SK-N-SH (cell line): Measurements from ENCODE around the gene PNPLA5. TPM values are rescaled to one million over a fixed set of nuclear protein-coding genes. Genes with fewer than 3 reads are reported as not detected.

Experiments used
- CTCF ChIA-PET: fragments of 300-600, 350-600 bp; formaldehyde crosslinking; extraction: SDS; loops from one replicate; lab custom pipeline; 2021; lab: Yijun Ruan, JAX
- POLR2A ChIA-PET: fragments of 350-600 bp; sonication (Branson Sonifier 250); formaldehyde crosslinking; extraction: SDS; loops from one replicate; lab custom pipeline; 2020; ENCODE audit warnings: antibody characterized with exemption, inconsistent platforms; lab: Yijun Ruan, JAX
- DNase-seq: peaks from one replicate; pipeline ENCODE4 v3.0.0; 2012
- H2AFZ ChIP-seq: fragments of 200-600 bp; sonication (generic); 2 replicates; pipeline ENCODE4 v1.8.1; 2016; ENCODE audit warnings: antibody characterized with exemption, mild to moderate bottlenecking, low read depth
- H3F3A ChIP-seq: fragments of 200-600 bp; sonication (generic); replicated peaks from 2 replicates; pipeline ENCODE3; 2016; ENCODE audit warnings: antibody characterized with exemption, mild to moderate bottlenecking; ENCODE audit not compliant: insufficient read depth
- H3K27ac ChIP-seq, 2 experiments: fragments of 200-500 bp in 1 of 2; fragments of 200-600 bp in 1 of 2; sonication (Bioruptor generic) in 1 of 2; sonication (generic), shearing (Covaris generic) in 1 of 2; 2 replicates each; pipeline versions ENCODE4 v1.5.1 to v1.6.1; 2014 to 2016; ENCODE audit warnings: low read depth in 2 of 2, inconsistent platforms in 1 of 2, low read length in 1 of 2, mild to moderate bottlenecking in 1 of 2, mixed read lengths in 1 of 2
- H3K27me3 ChIP-seq: fragments of 200-600 bp; sonication (generic), shearing (Covaris generic); 2 replicates; pipeline ENCODE4 v1.6.1; 2016; ENCODE audit warnings: mixed run types; ENCODE audit not compliant: insufficient read depth
- H3K36me3 ChIP-seq, 2 experiments: fragments of 200-500 bp in 1 of 2; fragments of 200-600 bp in 1 of 2; sonication (Bioruptor generic) in 1 of 2; sonication (generic) in 1 of 2; replicated peaks in 1 of 2; 2 replicates each; pipeline versions ENCODE3 to v1.5.1; 2014 to 2016; ENCODE audit warnings: low read length in 1 of 2, mild to moderate bottlenecking in 1 of 2; ENCODE audit not compliant: insufficient read depth in 2 of 2, control insufficient read depth in 1 of 2
- H3K4me1 ChIP-seq, 2 experiments: fragments of 200-500 bp in 1 of 2; fragments of 200-600 bp in 1 of 2; sonication (Bioruptor generic) in 1 of 2; sonication (generic), shearing (Covaris generic) in 1 of 2; 2 replicates each; pipeline versions ENCODE4 v1.5.1 to v1.6.1; 2014 to 2016; ENCODE audit warnings: low read depth in 1 of 2, low read length in 1 of 2, mixed run types in 1 of 2; ENCODE audit not compliant: insufficient read depth in 2 of 2, control insufficient read depth in 1 of 2
- H3K4me2 ChIP-seq: fragments of 200-600 bp; sonication (generic), shearing (Covaris generic); 2 replicates; pipeline ENCODE4 v1.6.1; 2017; ENCODE audit warnings: mixed run types
- H3K4me3 ChIP-seq, 2 experiments: fragments of 200-500 bp in 1 of 2; fragments of 200-600 bp in 1 of 2; sonication (Bioruptor generic) in 1 of 2; sonication (generic), shearing (Covaris generic) in 1 of 2; 2 replicates each; pipeline versions ENCODE4 v1.5.1 to v1.8.1; 2014 to 2016; ENCODE audit warnings: low read depth in 2 of 2, inconsistent platforms in 1 of 2, low read length in 1 of 2, mild to moderate bottlenecking in 1 of 2, mixed read lengths in 1 of 2, moderate library complexity in 1 of 2
- H3K79me2 ChIP-seq: fragments of 200-600 bp; sonication (generic); 2 replicates; pipeline ENCODE4 v1.8.1; 2017; ENCODE audit warnings: mild to moderate bottlenecking; ENCODE audit not compliant: insufficient read depth
- H3K9ac ChIP-seq: fragments of 200-600 bp; sonication (generic); 2 replicates; pipeline ENCODE4 v1.6.1; 2017; ENCODE audit warnings: mixed run types
- H3K9me2 ChIP-seq: fragments of 200-600 bp; sonication (generic); 2 replicates; pipeline ENCODE4 v1.6.1; 2017; ENCODE audit warnings: mixed run types
- H3K9me3 ChIP-seq: fragments of 200-600 bp; sonication (generic); 2 replicates; pipeline ENCODE4 v1.6.1; 2017; ENCODE audit warnings: mixed run types, mild to moderate bottlenecking, moderate library complexity
- H4K20me1 ChIP-seq: fragments of 200-600 bp; sonication (generic); 2 replicates; pipeline ENCODE4 v1.6.1; 2017; ENCODE audit warnings: mild to moderate bottlenecking, mixed run types; ENCODE audit not compliant: insufficient read depth
- CHD2 ChIP-seq: fragments of 150-350 bp; IDR thresholded peaks from 2 replicates; pipeline ENCODE4 v1.6.1; 2018; ENCODE audit warnings: low read length; ENCODE audit not compliant: partially characterized antibody
- GABPA ChIP-seq: IDR thresholded peaks from 2 replicates; pipeline ENCODE4 v1.4.0; 2012; ENCODE audit warnings: low read depth, mild to moderate bottlenecking
- GATA2 ChIP-seq: sonication (generic); formaldehyde crosslinking; IDR thresholded peaks from 2 replicates; pipeline ENCODE4 v1.5.0; 2020; ENCODE audit warnings: mild to moderate bottlenecking, missing genetic modification reagents
- JUND ChIP-seq: IDR thresholded peaks from 2 replicates; pipeline ENCODE4 v1.4.0; 2012
- MAX ChIP-seq: IDR thresholded peaks from 2 replicates; pipeline ENCODE4 v1.4.0; 2012; ENCODE audit warnings: low read depth
- MEF2A ChIP-seq: IDR thresholded peaks from 2 replicates; pipeline ENCODE4 v1.4.0; 2012; ENCODE audit warnings: low read depth, borderline replicate concordance
- MXI1 ChIP-seq: IDR thresholded peaks from 2 replicates; pipeline ENCODE4 v1.6.1; 2012; ENCODE audit warnings: mild to moderate bottlenecking, low read depth, low read length, improper control_type of control experiment
- NFIC ChIP-seq: IDR thresholded peaks from 2 replicates; pipeline ENCODE4 v1.4.0; 2012; ENCODE audit warnings: borderline replicate concordance
- POLR2AphosphoS5 ChIP-seq: IDR thresholded peaks from 2 replicates; pipeline ENCODE4 v1.6.1; 2012; ENCODE audit warnings: low read depth, low read length
- RAD21 ChIP-seq: IDR thresholded peaks from 2 replicates; pipeline ENCODE4 v1.6.1; 2012; ENCODE audit warnings: mild to moderate bottlenecking, low read length
- RCOR1 ChIP-seq: fragments of 150-350 bp; IDR thresholded peaks from 2 replicates; pipeline ENCODE4 v1.6.1; 2017; ENCODE audit warnings: antibody characterized with exemption, low read length
- RXRA ChIP-seq: IDR thresholded peaks from 2 replicates; pipeline ENCODE4 v1.4.0; 2012; ENCODE audit warnings: low read depth, mild to moderate bottlenecking, borderline replicate concordance
- SIN3A ChIP-seq: IDR thresholded peaks from 2 replicates; pipeline ENCODE4 v1.6.1; 2012; ENCODE audit warnings: low read depth, mild to moderate bottlenecking, low read length, moderate library complexity, borderline replicate concordance
- SMC3 ChIP-seq: IDR thresholded peaks from 2 replicates; pipeline ENCODE4 v1.6.1; 2012; ENCODE audit warnings: low read depth, low read length, improper control_type of control experiment
- TAF1 ChIP-seq: IDR thresholded peaks from 2 replicates; pipeline ENCODE4 v1.6.1; 2012; ENCODE audit warnings: low read depth, mild to moderate bottlenecking, low read length, moderate library complexity, borderline replicate concordance
- TCF12 ChIP-seq: IDR thresholded peaks from 2 replicates; pipeline ENCODE4 v1.4.0; 2012
- TEAD4 ChIP-seq: IDR thresholded peaks from 2 replicates; pipeline ENCODE4 v1.4.0; 2012; ENCODE audit warnings: mild to moderate bottlenecking, borderline replicate concordance; ENCODE audit not compliant: insufficient read depth
- ZBTB33 ChIP-seq: IDR thresholded peaks from 2 replicates; pipeline ENCODE4 v1.4.0; 2012; ENCODE audit warnings: low read depth, borderline replicate concordance
- WGBS: methylation state at CpG from one replicate; pipeline ENCODE4 v1.1.6; 2017; ENCODE audit warnings: low lambda C conversion rate; 5-methylcytosine and 5-hydroxymethylcytosine counted together
- polyA plus RNA-seq, 3 experiments: library from polyadenylated mRNA; depleted of rRNA; stranded (reverse); fragments of >200 nt; gene quantifications; 2 replicates each; pipeline ENCODE4 v1.2.3, GENCODE V29; 2012
- TF ChIP-seq, protein P1 (sequence below): fragments of 150-350 bp; IDR thresholded peaks from 2 replicates; pipeline ENCODE4 v1.6.1; 2016; ENCODE audit warnings: mild to moderate bottlenecking, low read depth, low read length
- TF ChIP-seq, protein P2 (sequence below): IDR thresholded peaks from 2 replicates; pipeline ENCODE4 v1.6.1; 2012; ENCODE audit warnings: mild to moderate bottlenecking, low read depth, low read length, moderate library complexity

PNPLA5 gene
- polyA plus RNA-seq, 1 of the 3 experiments (the other 2 are of a cell fraction), result not detected

GRCh38 chr22:43829904-43830851 is 61.6 kb downstream of the PNPLA5 start:
- H3K9ac ChIP-seq, result no peak overlapping the region
- H3K79me2 ChIP-seq, result no peaks in the 10 kb centered on the region
- H3K4me1 ChIP-seq, result peaks cover 0 to 36% of the 10 kb centered on the region in 2 experiments; a peak in 2 of 4 replicates
- WGBS, result 73% methylated on average over 15 of the region's 33 CpGs
- H4K20me1 ChIP-seq, result no peaks in the 10 kb centered on the region
- no peak overlapping the region for H3K4me2 ChIP-seq
- H3K27ac ChIP-seq, result peak overlapping the region in 1 of 2 experiments; percentile 58; a peak in 2 of 4 replicates
- CTCF ChIA-PET, result interaction anchor here (0.9 to 2.5 kb wide), 6 partner anchors 14 to 556 kb away, joined by 3 to 15 read pairs (median 4); no protein-coding TSS in a partner anchor
- POLR2A ChIA-PET, result interaction anchor here (0.7 kb wide), 1 partner anchor 14 kb away, joined by 3 read pairs; no protein-coding TSS in a partner anchor
- no peaks in the 10 kb centered on the region for H3K36me3 ChIP-seq
- H3K9me2 ChIP-seq, result no peaks in the 10 kb centered on the region
- H2AFZ ChIP-seq, result no peak overlapping the region
- no peaks in the 10 kb centered on the region for H3K27me3 ChIP-seq
- peaks cover 5% of the 10 kb centered on the region for H3F3A ChIP-seq
- no peak overlapping the region for H3K4me3 ChIP-seq
- TF ChIP-seq MXI1 (no peak), TEAD4 (no peak), SMC3 (no peak), GABPA (no peak), MEF2A (no peak), JUND (no peak), SIN3A (no peak), RAD21 (no peak), NFIC (no peak), RXRA (no peak), CHD2 (no peak), RCOR1 (no peak), POLR2AphosphoS5 (no peak), MAX (no peak), ZBTB33 (no peak), GATA2 (no peak), TAF1 (no peak), TCF12 (no peak)
- TF ChIP-seq, protein P1, sequence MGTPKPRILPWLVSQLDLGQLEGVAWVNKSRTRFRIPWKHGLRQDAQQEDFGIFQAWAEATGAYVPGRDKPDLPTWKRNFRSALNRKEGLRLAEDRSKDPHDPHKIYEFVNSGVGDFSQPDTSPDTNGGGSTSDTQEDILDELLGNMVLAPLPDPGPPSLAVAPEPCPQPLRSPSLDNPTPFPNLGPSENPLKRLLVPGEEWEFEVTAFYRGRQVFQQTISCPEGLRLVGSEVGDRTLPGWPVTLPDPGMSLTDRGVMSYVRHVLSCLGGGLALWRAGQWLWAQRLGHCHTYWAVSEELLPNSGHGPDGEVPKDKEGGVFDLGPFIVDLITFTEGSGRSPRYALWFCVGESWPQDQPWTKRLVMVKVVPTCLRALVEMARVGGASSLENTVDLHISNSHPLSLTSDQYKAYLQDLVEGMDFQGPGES, result no peak
- TF ChIP-seq, protein P2, sequence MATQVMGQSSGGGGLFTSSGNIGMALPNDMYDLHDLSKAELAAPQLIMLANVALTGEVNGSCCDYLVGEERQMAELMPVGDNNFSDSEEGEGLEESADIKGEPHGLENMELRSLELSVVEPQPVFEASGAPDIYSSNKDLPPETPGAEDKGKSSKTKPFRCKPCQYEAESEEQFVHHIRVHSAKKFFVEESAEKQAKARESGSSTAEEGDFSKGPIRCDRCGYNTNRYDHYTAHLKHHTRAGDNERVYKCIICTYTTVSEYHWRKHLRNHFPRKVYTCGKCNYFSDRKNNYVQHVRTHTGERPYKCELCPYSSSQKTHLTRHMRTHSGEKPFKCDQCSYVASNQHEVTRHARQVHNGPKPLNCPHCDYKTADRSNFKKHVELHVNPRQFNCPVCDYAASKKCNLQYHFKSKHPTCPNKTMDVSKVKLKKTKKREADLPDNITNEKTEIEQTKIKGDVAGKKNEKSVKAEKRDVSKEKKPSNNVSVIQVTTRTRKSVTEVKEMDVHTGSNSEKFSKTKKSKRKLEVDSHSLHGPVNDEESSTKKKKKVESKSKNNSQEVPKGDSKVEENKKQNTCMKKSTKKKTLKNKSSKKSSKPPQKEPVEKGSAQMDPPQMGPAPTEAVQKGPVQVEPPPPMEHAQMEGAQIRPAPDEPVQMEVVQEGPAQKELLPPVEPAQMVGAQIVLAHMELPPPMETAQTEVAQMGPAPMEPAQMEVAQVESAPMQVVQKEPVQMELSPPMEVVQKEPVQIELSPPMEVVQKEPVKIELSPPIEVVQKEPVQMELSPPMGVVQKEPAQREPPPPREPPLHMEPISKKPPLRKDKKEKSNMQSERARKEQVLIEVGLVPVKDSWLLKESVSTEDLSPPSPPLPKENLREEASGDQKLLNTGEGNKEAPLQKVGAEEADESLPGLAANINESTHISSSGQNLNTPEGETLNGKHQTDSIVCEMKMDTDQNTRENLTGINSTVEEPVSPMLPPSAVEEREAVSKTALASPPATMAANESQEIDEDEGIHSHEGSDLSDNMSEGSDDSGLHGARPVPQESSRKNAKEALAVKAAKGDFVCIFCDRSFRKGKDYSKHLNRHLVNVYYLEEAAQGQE, result no peak
- peak; percentile 62 for DNase-seq
- no peaks in the 10 kb centered on the region for H3K9me3 ChIP-seq
